RWPE2 (cell line): Measurements from ENCODE around the gene AIF1.
A peak's percentile ranks its signal among the peaks of the same experiment; 100 is the strongest.

Source experiments
- ATAC-seq: fragments of 200-7000 bp; cut with Tn5 transposase; 3 replicates; pipeline ENCODE4 v1.9.1; 2021; ENCODE audit warnings: low read depth
- DNase-seq: peaks from one replicate; pipeline ENCODE4 v3.0.0-alpha.2; 2020; ENCODE audit warnings: low spot score
- H3K27ac ChIP-seq: fragments of 450-650 bp; 2 replicates; pipeline ENCODE4 v1.5.1; 2017; ENCODE audit warnings: mild to moderate bottlenecking; ENCODE audit not compliant: poor library complexity, severe bottlenecking
- H3K27me3 ChIP-seq: fragments of 250-450 bp; sonication (Bioruptor Pico); 2 replicates; pipeline ENCODE4 v1.5.1; 2021; ENCODE audit warnings: mild to moderate bottlenecking, moderate library complexity; ENCODE audit not compliant: insufficient read depth, poor library complexity, severe bottlenecking
- H3K36me3 ChIP-seq: fragments of 250-450 bp; sonication (Bioruptor Pico); 2 replicates; pipeline ENCODE4 v1.5.1; 2020; ENCODE audit warnings: low read depth, mild to moderate bottlenecking, moderate library complexity
- H3K4me1 ChIP-seq: fragments of 250-450 bp; sonication (Bioruptor Pico); 2 replicates; pipeline ENCODE4 v1.5.1; 2021; ENCODE audit warnings: mild to moderate bottlenecking, moderate library complexity; ENCODE audit not compliant: insufficient read depth, poor library complexity, severe bottlenecking
- H3K4me3 ChIP-seq: fragments of 250-450 bp; sonication (Bioruptor Pico); 2 replicates; pipeline ENCODE4 v1.5.1; 2021; ENCODE audit warnings: mild to moderate bottlenecking, moderate library complexity; ENCODE audit not compliant: severe bottlenecking
- H3K9me3 ChIP-seq: fragments of 250-450 bp; sonication (Bioruptor Pico); 2 replicates; pipeline ENCODE4 v1.5.1; 2021; ENCODE audit warnings: mild to moderate bottlenecking, moderate library complexity; ENCODE audit not compliant: severe bottlenecking
- TF ChIP-seq, protein P1 (sequence below): fragments of 450-650 bp; IDR thresholded peaks from one replicate; pipeline ENCODE4 v1.5.1; 2017; ENCODE audit warnings: mild to moderate bottlenecking, moderate library complexity; ENCODE audit not compliant: poor library complexity, severe bottlenecking

AIF1 gene

DNA sequence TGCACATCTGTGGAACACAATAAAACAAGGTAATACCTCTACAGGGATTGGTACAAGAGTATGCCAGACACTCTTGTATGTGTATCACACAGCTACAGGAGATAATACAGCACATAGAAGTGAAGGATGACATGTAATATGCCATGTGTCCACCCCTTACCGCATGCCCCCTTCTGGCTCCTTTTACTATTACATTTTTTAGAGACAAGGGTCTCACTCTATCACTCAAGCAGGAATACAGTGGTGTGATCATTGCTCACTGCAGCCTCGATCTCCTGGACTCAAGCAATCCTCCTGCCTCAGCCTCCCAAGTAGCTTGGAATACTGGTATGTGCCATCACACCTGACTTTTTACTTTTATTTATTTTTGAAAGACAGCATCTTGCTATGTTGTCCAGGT lies 18.0 kb upstream of the AIF1 start:
- peak; percentile 80 for ATAC-seq
- no peak overlapping the region for H3K4me3 ChIP-seq

DNA sequence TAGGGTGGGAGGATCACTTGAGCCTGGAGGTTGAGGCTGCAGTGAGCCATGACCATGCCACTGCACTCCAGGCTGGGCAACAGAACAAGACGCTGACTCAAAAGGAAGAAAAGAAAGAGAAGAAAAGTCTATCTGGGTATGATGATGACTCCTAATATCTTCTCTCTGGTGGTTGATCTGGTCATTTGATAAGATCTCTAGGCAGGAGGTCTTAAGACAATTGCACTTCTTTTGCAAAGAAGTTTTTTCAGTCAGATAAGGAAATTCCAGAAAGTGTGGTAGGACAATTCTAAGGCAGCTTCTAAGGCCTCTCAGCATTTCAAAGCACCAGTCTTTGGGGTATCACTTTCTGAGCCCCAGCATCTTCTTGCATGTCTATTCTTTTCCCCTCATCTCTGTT lies 7.7 kb upstream of the AIF1 start:
- Histone ChIP-seq H3K27ac (no peak overlapping the region), H3K36me3 (no peaks in the 10 kb centered on the region), H3K4me3 (no peak overlapping the region), H3K9me3 (no peaks in the 10 kb centered on the region), H3K27me3 (no peaks in the 10 kb centered on the region), H3K4me1 (no peaks in the 10 kb centered on the region)
- no peak for DNase-seq
- TF ChIP-seq, protein P1, sequence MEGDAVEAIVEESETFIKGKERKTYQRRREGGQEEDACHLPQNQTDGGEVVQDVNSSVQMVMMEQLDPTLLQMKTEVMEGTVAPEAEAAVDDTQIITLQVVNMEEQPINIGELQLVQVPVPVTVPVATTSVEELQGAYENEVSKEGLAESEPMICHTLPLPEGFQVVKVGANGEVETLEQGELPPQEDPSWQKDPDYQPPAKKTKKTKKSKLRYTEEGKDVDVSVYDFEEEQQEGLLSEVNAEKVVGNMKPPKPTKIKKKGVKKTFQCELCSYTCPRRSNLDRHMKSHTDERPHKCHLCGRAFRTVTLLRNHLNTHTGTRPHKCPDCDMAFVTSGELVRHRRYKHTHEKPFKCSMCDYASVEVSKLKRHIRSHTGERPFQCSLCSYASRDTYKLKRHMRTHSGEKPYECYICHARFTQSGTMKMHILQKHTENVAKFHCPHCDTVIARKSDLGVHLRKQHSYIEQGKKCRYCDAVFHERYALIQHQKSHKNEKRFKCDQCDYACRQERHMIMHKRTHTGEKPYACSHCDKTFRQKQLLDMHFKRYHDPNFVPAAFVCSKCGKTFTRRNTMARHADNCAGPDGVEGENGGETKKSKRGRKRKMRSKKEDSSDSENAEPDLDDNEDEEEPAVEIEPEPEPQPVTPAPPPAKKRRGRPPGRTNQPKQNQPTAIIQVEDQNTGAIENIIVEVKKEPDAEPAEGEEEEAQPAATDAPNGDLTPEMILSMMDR, result no peak
- no peak for ATAC-seq

More for the DNA sequence above, 18.0 kb upstream of the AIF1 start:
- no peaks in the 10 kb centered on the region for H3K36me3 ChIP-seq
- H3K27me3 ChIP-seq, result no peaks in the 10 kb centered on the region
- no peaks in the 10 kb centered on the region for H3K9me3 ChIP-seq
- TF ChIP-seq, protein P1, result peak; percentile 51
- H3K4me1 ChIP-seq, result no peaks in the 10 kb centered on the region
- H3K27ac ChIP-seq, result no peak overlapping the region
- DNase-seq, result no peak

DNA sequence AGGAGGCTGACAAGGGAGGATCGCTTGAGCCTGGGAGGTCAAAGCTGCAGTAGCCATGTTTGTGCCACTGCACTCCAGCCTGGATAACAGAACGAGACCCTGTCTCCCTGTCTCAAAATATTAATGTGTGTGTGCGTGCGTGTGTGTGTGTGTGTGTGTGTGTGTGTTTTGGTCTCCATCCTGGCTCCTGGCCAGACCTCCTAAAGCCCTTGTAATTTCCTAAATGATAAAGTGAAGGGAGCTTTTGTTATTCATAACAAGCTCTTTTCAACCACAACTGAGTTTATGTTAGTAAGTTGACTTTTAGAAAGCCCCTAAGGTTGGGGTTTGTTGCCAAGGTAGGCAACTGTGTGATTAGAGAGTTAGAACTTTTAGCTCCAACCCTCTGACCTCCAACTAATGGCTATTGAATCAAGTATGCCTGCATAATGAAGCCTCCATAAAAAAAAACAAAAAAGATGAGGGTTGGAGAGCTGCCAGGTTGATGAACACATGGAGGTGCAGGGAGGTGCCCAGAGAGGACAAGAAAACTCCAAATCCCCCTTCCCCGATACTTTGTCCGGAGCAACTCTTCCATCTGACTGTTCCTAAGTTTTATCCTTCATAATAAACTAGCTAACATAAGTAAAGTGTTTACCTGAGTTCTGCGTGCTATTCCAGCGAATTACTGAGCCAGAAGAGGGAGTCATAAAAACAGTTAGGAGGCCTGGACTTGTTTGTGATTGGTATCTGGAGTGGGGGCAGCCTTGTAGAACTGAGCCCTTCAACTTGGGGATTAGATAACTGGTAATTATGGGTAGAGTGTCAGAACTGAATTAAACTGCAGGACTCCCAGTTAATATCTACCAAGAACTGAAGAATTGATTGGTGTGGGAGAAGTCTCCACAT lies 5.3 kb upstream of the AIF1 start:
- Histone ChIP-seq H3K9me3 (no peaks in the 10 kb centered on the region), H3K27ac (no peak overlapping the region), H3K4me1 (no peaks in the 10 kb centered on the region), H3K36me3 (no peaks in the 10 kb centered on the region), H3K27me3 (no peaks in the 10 kb centered on the region), H3K4me3 (no peak overlapping the region)
- ATAC-seq (no peak), DNase-seq (no peak)
- TF ChIP-seq, protein P1, result no peak

DNA sequence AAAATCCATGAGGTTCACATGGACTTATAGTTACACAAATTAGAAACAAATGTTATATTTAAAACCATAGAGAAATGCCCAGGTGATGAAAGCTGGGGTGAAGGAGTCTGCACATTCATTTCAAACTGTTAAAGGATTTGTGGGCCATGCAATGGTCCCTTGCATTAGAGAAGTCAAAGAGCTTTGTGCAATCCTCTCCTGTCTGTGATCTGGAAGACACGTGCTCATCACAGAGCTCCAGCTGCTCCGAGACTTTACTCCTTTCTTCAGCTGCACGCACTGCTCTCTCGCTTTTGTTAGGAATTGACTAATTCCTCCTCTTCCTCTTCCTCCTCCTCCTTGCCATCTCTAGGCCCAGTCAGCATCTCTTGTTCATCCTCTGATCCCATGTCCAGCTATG lies 4.1 kb upstream of the AIF1 start:
- Histone ChIP-seq H3K4me3 (no peak overlapping the region), H3K27me3 (no peaks in the 10 kb centered on the region), H3K9me3 (no peaks in the 10 kb centered on the region), H3K36me3 (no peaks in the 10 kb centered on the region), H3K4me1 (no peaks in the 10 kb centered on the region), H3K27ac (no peak overlapping the region)
- DNase-seq, result no peak
- no peak for ATAC-seq
- TF ChIP-seq, protein P1, result no peak

DNA sequence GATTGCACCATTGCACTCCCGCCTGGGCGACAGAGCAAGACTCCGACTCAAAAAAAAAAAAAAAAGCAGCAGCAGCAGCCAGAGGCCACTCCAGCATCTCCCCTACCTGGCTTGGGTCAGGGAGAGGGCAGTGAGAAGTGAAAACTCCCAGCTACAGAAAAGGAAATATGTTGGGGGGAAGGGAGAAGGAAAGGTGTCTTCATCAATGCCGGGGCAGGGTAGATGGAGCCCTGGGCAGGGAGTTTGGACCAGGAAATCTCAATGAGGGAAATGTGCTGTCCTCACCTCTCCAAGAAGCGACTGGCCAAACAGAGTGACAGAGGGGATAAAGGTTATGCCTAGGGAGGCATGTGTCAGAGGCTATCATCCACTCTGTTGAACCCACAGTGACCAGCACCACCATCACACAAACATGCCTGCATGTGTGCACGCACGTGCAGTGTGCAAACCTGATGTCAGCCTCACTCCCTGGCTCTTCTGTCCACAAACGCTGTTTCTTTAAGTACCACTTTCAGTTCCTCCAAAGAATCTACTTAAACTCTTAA lies 887 bp upstream of the AIF1 start:
- TF ChIP-seq, protein P1, result no peak
- no peaks in the 10 kb centered on the region for H3K27me3 ChIP-seq
- no peak for DNase-seq
- no peaks in the 10 kb centered on the region for H3K9me3 ChIP-seq
- no peak overlapping the region for H3K4me3 ChIP-seq
- no peaks in the 10 kb centered on the region for H3K36me3 ChIP-seq
- no peaks in the 10 kb centered on the region for H3K4me1 ChIP-seq
- no peak overlapping the region for H3K27ac ChIP-seq
- no peak for ATAC-seq
